Gastrocnemius medialis (tissue), 4 donors: ENCODE results near the gene CACNA1C.

Source experiments
- POLR2A ChIP-seq, 2 donors: fragments of 450-650 bp; IDR thresholded peaks; one replicate each; pipeline ENCODE4 v1.6.1; 2017; ENCODE audit warnings: antibody characterized with exemption in 2 of 2, mild to moderate bottlenecking in 2 of 2, moderate library complexity in 2 of 2
- TF ChIP-seq, protein P1 (sequence below), 5 experiments: fragments of 450-650 bp in 3 of 5; fragments of 200-600 bp in 2 of 5; sonication (generic) in 2 of 5; IDR thresholded peaks in 4 of 5; conservative IDR thresholded peaks in 1 of 5; 1 replicate in 4 of 5; 2 replicates in 1 of 5; pipeline ENCODE4 v1.5.1; 2016 to 2019; ENCODE audit warnings: antibody characterized with exemption in 5 of 5, mild to moderate bottlenecking in 3 of 5, moderate library complexity in 3 of 5

DNA sequence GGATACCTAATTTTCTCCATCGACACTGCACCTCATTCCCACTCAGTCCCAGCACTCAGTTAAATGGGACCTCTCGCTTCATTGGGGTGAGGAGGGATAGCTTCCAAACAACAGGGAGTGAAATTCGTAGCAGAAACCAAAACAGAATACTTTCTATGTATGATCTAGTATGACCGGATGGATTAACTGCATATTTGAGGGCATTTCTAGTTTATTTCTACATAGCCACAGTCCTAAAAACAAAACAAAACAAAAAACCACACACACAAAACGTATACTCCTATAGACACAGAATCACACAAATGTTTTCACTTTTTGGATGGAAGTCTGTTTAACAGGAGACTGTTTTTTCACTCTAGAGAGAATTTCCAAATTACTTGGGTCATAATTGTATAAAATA lies 434.5 kb downstream of the CACNA1C start:
- TF ChIP-seq, protein P1, sequence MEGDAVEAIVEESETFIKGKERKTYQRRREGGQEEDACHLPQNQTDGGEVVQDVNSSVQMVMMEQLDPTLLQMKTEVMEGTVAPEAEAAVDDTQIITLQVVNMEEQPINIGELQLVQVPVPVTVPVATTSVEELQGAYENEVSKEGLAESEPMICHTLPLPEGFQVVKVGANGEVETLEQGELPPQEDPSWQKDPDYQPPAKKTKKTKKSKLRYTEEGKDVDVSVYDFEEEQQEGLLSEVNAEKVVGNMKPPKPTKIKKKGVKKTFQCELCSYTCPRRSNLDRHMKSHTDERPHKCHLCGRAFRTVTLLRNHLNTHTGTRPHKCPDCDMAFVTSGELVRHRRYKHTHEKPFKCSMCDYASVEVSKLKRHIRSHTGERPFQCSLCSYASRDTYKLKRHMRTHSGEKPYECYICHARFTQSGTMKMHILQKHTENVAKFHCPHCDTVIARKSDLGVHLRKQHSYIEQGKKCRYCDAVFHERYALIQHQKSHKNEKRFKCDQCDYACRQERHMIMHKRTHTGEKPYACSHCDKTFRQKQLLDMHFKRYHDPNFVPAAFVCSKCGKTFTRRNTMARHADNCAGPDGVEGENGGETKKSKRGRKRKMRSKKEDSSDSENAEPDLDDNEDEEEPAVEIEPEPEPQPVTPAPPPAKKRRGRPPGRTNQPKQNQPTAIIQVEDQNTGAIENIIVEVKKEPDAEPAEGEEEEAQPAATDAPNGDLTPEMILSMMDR (IDR thresholded peaks at IDR 0.05 in 4 of 5, conservative IDR thresholded peaks at IDR 0.05 in 1 of 5): no peak
- TF ChIP-seq POLR2A (IDR thresholded peaks at IDR 0.05): no peak
